ENCODE results near the gene EME2. TPM values are rescaled to one million over a fixed set of nuclear protein-coding genes. Genes with fewer than 3 reads are reported as not detected.

Gene EME2
- total and polyA plus RNA-seq, 2 experiments from 2014 or later, result 4.1 to 15.0 TPM

DNA sequence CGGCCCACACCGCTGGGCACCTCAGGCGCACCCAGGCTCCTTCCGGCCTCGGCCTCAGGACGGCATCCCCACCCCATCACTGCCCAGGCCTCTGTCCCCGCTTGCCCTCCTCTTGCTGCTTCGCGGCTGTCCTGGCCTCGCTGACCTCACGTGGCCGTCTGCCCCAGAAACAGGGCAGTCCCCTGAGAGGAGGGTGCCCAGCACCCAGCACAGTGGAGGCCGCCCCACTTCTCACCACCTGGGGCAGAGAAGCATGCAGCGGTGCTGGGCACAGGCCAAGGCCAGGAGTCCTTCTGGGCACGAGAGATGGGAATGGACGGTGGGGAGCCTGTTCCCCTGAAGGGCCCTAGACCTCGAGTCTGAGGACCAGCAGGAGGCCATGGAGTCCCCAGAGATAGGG, 45.1 kb downstream of the EME2 start:
- H3K27me3 ChIP-seq (ENCODE audit: insufficient read depth), result no peaks in the 10 kb centered on the region
- TF ChIP-seq ZNF331 (CRISPR knock-in tag; IDR thresholded peaks at IDR 0.05; ENCODE audit: low read depth) (no peak), JUNB (IDR thresholded peaks at IDR 0.05; ENCODE audit: unreplicated experiment) (no peak), EZH2phosphoT487 (IDR thresholded peaks at IDR 0.05; ENCODE audit: unreplicated experiment) (no peak), NANOG (IDR thresholded peaks at IDR 0.05; ENCODE audit: borderline replicate concordance) (no peak), STAT1 (IDR thresholded peaks at IDR 0.05; ENCODE audit: unreplicated experiment) (no peak), EZH2 (IDR thresholded peaks at IDR 0.05; ENCODE audit: low read depth, unreplicated experiment) (no peak), CREB1 (CRISPR knock-in tag; IDR thresholded peaks at IDR 0.05; ENCODE audit: low read depth) (no peak)
- TF ChIP-seq, protein P1, sequence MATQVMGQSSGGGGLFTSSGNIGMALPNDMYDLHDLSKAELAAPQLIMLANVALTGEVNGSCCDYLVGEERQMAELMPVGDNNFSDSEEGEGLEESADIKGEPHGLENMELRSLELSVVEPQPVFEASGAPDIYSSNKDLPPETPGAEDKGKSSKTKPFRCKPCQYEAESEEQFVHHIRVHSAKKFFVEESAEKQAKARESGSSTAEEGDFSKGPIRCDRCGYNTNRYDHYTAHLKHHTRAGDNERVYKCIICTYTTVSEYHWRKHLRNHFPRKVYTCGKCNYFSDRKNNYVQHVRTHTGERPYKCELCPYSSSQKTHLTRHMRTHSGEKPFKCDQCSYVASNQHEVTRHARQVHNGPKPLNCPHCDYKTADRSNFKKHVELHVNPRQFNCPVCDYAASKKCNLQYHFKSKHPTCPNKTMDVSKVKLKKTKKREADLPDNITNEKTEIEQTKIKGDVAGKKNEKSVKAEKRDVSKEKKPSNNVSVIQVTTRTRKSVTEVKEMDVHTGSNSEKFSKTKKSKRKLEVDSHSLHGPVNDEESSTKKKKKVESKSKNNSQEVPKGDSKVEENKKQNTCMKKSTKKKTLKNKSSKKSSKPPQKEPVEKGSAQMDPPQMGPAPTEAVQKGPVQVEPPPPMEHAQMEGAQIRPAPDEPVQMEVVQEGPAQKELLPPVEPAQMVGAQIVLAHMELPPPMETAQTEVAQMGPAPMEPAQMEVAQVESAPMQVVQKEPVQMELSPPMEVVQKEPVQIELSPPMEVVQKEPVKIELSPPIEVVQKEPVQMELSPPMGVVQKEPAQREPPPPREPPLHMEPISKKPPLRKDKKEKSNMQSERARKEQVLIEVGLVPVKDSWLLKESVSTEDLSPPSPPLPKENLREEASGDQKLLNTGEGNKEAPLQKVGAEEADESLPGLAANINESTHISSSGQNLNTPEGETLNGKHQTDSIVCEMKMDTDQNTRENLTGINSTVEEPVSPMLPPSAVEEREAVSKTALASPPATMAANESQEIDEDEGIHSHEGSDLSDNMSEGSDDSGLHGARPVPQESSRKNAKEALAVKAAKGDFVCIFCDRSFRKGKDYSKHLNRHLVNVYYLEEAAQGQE (IDR thresholded peaks at IDR 0.05; ENCODE audit: unreplicated experiment), result no peak
- no peak for ATAC-seq

DNA sequence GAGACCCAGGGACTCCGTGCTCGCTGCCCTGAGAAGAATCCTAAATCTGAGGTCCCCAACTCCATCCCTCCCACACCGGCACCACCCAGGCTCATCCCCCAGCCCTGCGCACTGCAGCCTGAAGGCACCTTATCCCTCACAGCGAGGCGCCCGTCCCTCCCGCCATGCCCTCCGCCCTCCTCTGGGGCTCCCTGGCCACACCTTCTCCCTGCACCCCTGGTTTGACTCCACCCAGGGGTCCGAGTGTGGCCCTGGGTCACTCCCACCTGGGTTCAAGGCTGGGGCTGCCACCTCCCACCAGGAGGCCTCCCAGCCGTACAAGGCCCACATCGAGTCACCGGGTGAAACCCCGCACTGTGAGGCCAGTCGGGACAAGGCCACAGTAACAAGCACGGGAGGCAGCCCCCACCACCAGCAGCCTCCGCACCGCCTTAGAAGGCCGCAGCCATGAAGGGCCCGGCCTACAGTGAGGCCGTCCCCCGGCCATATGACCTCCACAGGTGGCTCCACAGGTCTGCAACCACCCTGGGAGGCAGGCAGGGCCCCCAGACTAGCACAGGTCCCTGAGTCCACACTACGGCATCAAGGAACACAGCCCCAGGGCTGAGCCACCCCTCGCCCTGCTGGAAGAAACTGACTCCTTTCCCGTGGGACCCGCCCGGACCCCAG, 45.7 kb downstream of the EME2 start:
- Mint-ChIP-seq H3K27me3 (ENCODE audit: insufficient read depth, low read depth, poor library complexity) (no peaks in the 10 kb centered on the region), H3K9me3 (no peaks in the 10 kb centered on the region), H3K4me1 (no peaks in the 10 kb centered on the region), H3K27ac (no peak overlapping the region), H3K4me3 (no peak overlapping the region), H3K36me3 (ENCODE audit: low read depth) (peaks cover 6% of the 10 kb centered on the region; the same call in 2 of the 3 replicates)
- Histone ChIP-seq H3F3A (replicated peaks; ENCODE audit: low read depth) (no peaks in the 10 kb centered on the region; the same call in 1 of the 2 replicates), H3K9me2 (ENCODE audit: insufficient read depth) (no peaks in the 10 kb centered on the region), H3K4me3 (no peak overlapping the region), H3K4me2 (no peak overlapping the region), H4K20me1 (replicated peaks; ENCODE audit: insufficient read depth) (no peaks in the 10 kb centered on the region; the same call in 1 of the 2 replicates), H3K4me1 (ENCODE audit: insufficient read depth) (no peaks in the 10 kb centered on the region), H3K36me3 (ENCODE audit: insufficient read depth) (no peaks in the 10 kb centered on the region), H3K27ac (ENCODE audit: low read depth) (no peak overlapping the region), H2AFZ (no peak overlapping the region), H3K79me2 (replicated peaks; ENCODE audit: insufficient read depth) (no peaks in the 10 kb centered on the region), H3K27me3 (ENCODE audit: insufficient read depth) (no peaks in the 10 kb centered on the region)
- ATAC-seq, result no peak
- no peak for TF ChIP-seq JUNB (IDR thresholded peaks at IDR 0.05; ENCODE audit: unreplicated experiment)
- no peak for DNase-seq (ENCODE audit: low spot score)

More for the DNA sequence above, 45.1 kb downstream of the EME2 start:
- Mint-ChIP-seq H3K27me3 (ENCODE audit: insufficient read depth, low read depth, poor library complexity) (peaks cover 4% of the 10 kb centered on the region), H3K9me3 (no peaks in the 10 kb centered on the region), H3K4me1 (no peaks in the 10 kb centered on the region), H3K4me3 (no peak overlapping the region), H3K27ac (no peak overlapping the region), H3K36me3 (ENCODE audit: low read depth) (peaks cover 6% of the 10 kb centered on the region; the same call in 2 of the 3 replicates)
- no peak overlapping the region for H3K4me3 ChIP-seq
- no peaks in the 10 kb centered on the region; the same call in 1 of the 2 replicates for H3F3A ChIP-seq (replicated peaks; ENCODE audit: low read depth)
- H4K20me1 ChIP-seq (replicated peaks; ENCODE audit: insufficient read depth), result no peaks in the 10 kb centered on the region; the same call in 1 of the 2 replicates
- H3K36me3 ChIP-seq (ENCODE audit: insufficient read depth), result no peaks in the 10 kb centered on the region
- no peaks in the 10 kb centered on the region; the same call in 1 of the 2 replicates for H3K79me2 ChIP-seq (replicated peaks; ENCODE audit: insufficient read depth)
- H3K27ac ChIP-seq (ENCODE audit: low read depth), result no peak overlapping the region
- H3K9me2 ChIP-seq (ENCODE audit: insufficient read depth), result no peaks in the 10 kb centered on the region
- H3K4me1 ChIP-seq (ENCODE audit: insufficient read depth), result no peaks in the 10 kb centered on the region
- no peak for DNase-seq (ENCODE audit: low spot score)
- no peak overlapping the region for H3K4me2 ChIP-seq
- H2AFZ ChIP-seq, result no peak overlapping the region

Measured in GM23338 (cell line).